ENCODE data around the gene ZNF883.

- TF ChIP-seq POLR2A (IDR thresholded peaks at IDR 0.05) (no peak), POLR2AphosphoS5 (IDR thresholded peaks at IDR 0.05) (no peak)
- TF ChIP-seq, protein P1, sequence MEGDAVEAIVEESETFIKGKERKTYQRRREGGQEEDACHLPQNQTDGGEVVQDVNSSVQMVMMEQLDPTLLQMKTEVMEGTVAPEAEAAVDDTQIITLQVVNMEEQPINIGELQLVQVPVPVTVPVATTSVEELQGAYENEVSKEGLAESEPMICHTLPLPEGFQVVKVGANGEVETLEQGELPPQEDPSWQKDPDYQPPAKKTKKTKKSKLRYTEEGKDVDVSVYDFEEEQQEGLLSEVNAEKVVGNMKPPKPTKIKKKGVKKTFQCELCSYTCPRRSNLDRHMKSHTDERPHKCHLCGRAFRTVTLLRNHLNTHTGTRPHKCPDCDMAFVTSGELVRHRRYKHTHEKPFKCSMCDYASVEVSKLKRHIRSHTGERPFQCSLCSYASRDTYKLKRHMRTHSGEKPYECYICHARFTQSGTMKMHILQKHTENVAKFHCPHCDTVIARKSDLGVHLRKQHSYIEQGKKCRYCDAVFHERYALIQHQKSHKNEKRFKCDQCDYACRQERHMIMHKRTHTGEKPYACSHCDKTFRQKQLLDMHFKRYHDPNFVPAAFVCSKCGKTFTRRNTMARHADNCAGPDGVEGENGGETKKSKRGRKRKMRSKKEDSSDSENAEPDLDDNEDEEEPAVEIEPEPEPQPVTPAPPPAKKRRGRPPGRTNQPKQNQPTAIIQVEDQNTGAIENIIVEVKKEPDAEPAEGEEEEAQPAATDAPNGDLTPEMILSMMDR (IDR thresholded peaks at IDR 0.05), result no peak
Measured at GRCh38 chr9:112914524-112914923, 97.5 kb downstream of the ZNF883 start.

Data from breast epithelium (tissue), 3 donors.